ENCODE data around the gene MYMX. TPM values are rescaled to one million over a fixed set of nuclear protein-coding genes. Genes with fewer than 3 reads are reported as not detected.
A peak's percentile ranks its signal among the peaks of the same experiment; 100 is the strongest.

MYMX gene
- polyA plus RNA-seq, 1 experiment: not detected

GRCh38 chr6:44219053-44219814 lies 2.5 kb downstream of the MYMX start:
- CTCF ChIA-PET: interaction anchor here (0.7 to 8.8 kb wide), 2 partner anchors 16 to 35 kb away, joined by 3 to 83 read pairs; no protein-coding TSS in a partner anchor
- POLR2A ChIA-PET: interaction anchor here (0.6 to 1.4 kb wide), 4 partner anchors 15 to 52 kb away, joined by 3 to 5 read pairs (median 4); partner anchors contain the start of gene HSP90AB1
- Histone ChIP-seq H3K4me3 (ENCODE audit: low read depth, low read length) (peak overlapping the region; percentile 56), H3K27me3 (ENCODE audit: control insufficient read depth, insufficient read depth, low read length) (peaks cover 2% of the 10 kb centered on the region), H3K27ac (ENCODE audit: low read depth, low read length) (no peak overlapping the region), H3K9me3 (ENCODE audit: control insufficient read depth, insufficient read depth, low read length) (no peaks in the 10 kb centered on the region)
- TF ChIP-seq, protein P1, sequence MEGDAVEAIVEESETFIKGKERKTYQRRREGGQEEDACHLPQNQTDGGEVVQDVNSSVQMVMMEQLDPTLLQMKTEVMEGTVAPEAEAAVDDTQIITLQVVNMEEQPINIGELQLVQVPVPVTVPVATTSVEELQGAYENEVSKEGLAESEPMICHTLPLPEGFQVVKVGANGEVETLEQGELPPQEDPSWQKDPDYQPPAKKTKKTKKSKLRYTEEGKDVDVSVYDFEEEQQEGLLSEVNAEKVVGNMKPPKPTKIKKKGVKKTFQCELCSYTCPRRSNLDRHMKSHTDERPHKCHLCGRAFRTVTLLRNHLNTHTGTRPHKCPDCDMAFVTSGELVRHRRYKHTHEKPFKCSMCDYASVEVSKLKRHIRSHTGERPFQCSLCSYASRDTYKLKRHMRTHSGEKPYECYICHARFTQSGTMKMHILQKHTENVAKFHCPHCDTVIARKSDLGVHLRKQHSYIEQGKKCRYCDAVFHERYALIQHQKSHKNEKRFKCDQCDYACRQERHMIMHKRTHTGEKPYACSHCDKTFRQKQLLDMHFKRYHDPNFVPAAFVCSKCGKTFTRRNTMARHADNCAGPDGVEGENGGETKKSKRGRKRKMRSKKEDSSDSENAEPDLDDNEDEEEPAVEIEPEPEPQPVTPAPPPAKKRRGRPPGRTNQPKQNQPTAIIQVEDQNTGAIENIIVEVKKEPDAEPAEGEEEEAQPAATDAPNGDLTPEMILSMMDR (IDR thresholded peaks at IDR 0.05; ENCODE audit: low read depth, low read length): no peak
- DNase-seq (ENCODE audit: low read depth, low spot score): no peak

DNA sequence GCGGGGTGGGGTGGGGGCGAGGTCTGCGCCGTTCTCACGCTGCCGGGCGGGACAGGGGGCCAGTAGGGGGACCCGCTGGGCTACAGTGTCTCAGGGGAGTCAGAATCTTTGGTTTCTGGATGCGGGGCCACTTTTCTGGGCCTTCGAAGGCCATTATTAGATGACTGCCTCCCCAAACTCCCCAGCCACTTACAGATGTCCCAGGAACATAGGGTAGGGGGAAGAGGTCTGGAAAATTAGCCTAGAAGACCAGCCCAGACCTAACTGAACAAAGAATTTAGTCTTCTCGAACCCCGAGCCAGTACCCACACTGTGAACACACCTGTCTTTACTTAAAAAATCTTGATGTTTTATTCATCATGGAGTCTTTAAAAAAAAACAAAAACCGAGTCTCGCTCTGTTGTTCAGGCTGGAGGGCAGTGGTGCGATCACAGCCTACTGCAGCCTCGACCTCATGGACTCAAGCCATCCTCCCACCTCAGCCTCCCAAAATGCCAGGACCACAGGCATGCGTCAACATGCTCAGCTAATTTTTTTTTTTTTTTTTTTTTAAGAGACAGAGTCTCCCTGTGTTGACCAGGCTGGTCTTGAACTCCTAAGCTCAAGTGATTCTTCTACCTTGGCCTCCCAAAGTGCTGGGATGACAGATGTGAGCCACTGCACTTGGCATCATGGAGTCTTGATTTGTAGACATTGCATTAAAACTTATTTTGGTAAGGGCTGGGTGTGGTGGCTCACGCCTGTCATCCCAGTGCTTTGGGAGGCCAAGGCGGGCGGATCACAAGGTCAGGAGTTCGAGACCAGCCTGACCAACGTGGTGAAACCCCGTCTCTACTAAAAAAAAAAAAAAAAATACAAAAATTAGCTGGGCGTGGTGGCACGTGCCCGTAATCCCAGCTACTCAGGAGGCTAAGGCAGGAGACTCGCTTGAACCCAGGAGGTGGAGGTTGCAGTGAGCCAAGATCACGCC lies 3.4 kb downstream of the MYMX start:
- no peak overlapping the region for H3K27ac ChIP-seq (ENCODE audit: low read depth, low read length)
- H3K27me3 ChIP-seq (ENCODE audit: control insufficient read depth, insufficient read depth, low read length): no peaks in the 10 kb centered on the region
- peak overlapping the region; percentile 56; the same call in 1 of the 2 replicates for H3K4me3 ChIP-seq (ENCODE audit: low read depth, low read length)
- DNase-seq (ENCODE audit: low read depth, low spot score): no peak
- ChIA-PET POLR2A (interaction anchor here (0.6 to 1.4 kb wide), 5 partner anchors 10 to 53 kb away, joined by 3 to 5 read pairs (median 4); partner anchors contain the start of gene HSP90AB1), CTCF (interaction anchor here (0.6 to 8.8 kb wide), 2 partner anchors 15 to 46 kb away, joined by 3 to 83 read pairs; no protein-coding TSS in a partner anchor)
- no peaks in the 10 kb centered on the region for H3K9me3 ChIP-seq (ENCODE audit: control insufficient read depth, insufficient read depth, low read length)
- TF ChIP-seq, protein P1 (IDR thresholded peaks at IDR 0.05; ENCODE audit: low read depth, low read length): no peak

DNA sequence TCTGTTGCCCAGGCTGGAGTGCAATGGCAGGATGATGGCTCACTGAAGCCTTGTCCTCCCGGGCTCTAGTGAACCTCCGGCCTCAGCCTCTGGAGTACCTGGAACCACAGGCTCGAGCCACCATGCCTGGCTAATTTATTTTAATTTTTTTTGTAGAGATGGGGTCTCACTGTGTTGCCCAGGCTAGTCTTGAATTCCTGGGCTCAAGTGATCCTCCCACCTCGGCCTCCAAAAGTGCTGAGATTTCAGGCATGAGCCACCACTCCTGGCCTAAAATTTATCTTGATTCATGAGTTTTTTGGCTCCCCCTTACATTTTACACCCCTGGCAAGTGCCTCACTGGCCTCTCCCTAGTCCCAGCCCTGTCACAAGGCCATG lies 4.2 kb downstream of the MYMX start:
- Histone ChIP-seq H3K27me3 (ENCODE audit: control insufficient read depth, insufficient read depth, low read length) (no peaks in the 10 kb centered on the region), H3K27ac (ENCODE audit: low read depth, low read length) (no peak overlapping the region), H3K9me3 (ENCODE audit: control insufficient read depth, insufficient read depth, low read length) (no peaks in the 10 kb centered on the region), H3K4me3 (ENCODE audit: low read depth, low read length) (no peak overlapping the region)
- CTCF ChIA-PET: interaction anchor here (0.6 to 8.8 kb wide), 7 partner anchors 12 to 626 kb away, joined by 3 to 83 read pairs (median 3); no protein-coding TSS in a partner anchor
- POLR2A ChIA-PET: interaction anchor here (0.6 to 3.8 kb wide), 3 partner anchors 9 to 44 kb away, joined by 3 to 23 read pairs (median 4); partner anchors contain the start of gene HSP90AB1
- no peak for DNase-seq (ENCODE audit: low read depth, low spot score)
- TF ChIP-seq, protein P1 (IDR thresholded peaks at IDR 0.05; ENCODE audit: low read depth, low read length): no peak

GRCh38 chr6:44221291-44221960 lies 4.7 kb downstream of the MYMX start:
- Histone ChIP-seq H3K27me3 (ENCODE audit: control insufficient read depth, insufficient read depth, low read length) (no peaks in the 10 kb centered on the region), H3K4me3 (ENCODE audit: low read depth, low read length) (no peak overlapping the region), H3K27ac (ENCODE audit: low read depth, low read length) (no peak overlapping the region), H3K9me3 (ENCODE audit: control insufficient read depth, insufficient read depth, low read length) (no peaks in the 10 kb centered on the region)
- TF ChIP-seq, protein P1 (IDR thresholded peaks at IDR 0.05; ENCODE audit: low read depth, low read length): peak; percentile 71
- ChIA-PET CTCF (interaction anchor here (0.6 to 8.8 kb wide), 12 partner anchors 8 to 857 kb away, joined by 3 to 83 read pairs (median 5); partner anchors contain the start of genes POLH and XPO5), POLR2A (interaction anchor here (0.6 to 3.8 kb wide), 4 partner anchors 12 to 43 kb away, joined by 3 to 23 read pairs (median 4); partner anchors contain the start of gene HSP90AB1)
- DNase-seq (ENCODE audit: low read depth, low spot score): no peak

Measured in AG04450 (cell line).